Loucy (cell line): Measurements from ENCODE around the gene SH3BP1.

Experiments
- H2AFZ ChIP-seq: fragments of 200-600 bp; sonication (generic); 2 replicates; pipeline ENCODE4 v1.6.0; 2016; ENCODE audit warnings: antibody characterized with exemption, mild to moderate bottlenecking, low read length, moderate library complexity
- H3F3A ChIP-seq: fragments of 200-600 bp; 2 replicates; pipeline ENCODE4 v1.6.0; 2016; ENCODE audit warnings: antibody characterized with exemption, low read depth, mild to moderate bottlenecking
- H3K27me3 ChIP-seq: fragments of 200-600 bp; sonication (generic); 2 replicates; pipeline ENCODE4 v1.6.1; 2014; ENCODE audit warnings: low read length, mild to moderate bottlenecking; ENCODE audit not compliant: insufficient read depth, poor library complexity, severe bottlenecking
- H3K36me3 ChIP-seq: fragments of 200-600 bp; sonication (generic); 2 replicates; pipeline ENCODE4 v1.6.1; 2016; ENCODE audit warnings: low read length; ENCODE audit not compliant: insufficient read depth
- H3K4me1 ChIP-seq: fragments of 200-600 bp; sonication (generic); 2 replicates; pipeline ENCODE4 v1.5.1; 2014; ENCODE audit warnings: low read length, mild to moderate bottlenecking; ENCODE audit not compliant: insufficient read depth, poor library complexity, severe bottlenecking
- H3K4me2 ChIP-seq: fragments of 200-600 bp; sonication (generic); 2 replicates; pipeline ENCODE4 v1.6.0; 2014; ENCODE audit warnings: antibody characterized with exemption, low read length, low read depth, mild to moderate bottlenecking; ENCODE audit not compliant: poor library complexity, severe bottlenecking
- H3K4me3 ChIP-seq: fragments of 200-600 bp; sonication (generic); 2 replicates; pipeline ENCODE4 v1.5.1; 2014; ENCODE audit warnings: low read length, mild to moderate bottlenecking, mixed read lengths; ENCODE audit not compliant: poor library complexity, severe bottlenecking
- H3K79me2 ChIP-seq: fragments of 200-600 bp; sonication (generic); 2 replicates; pipeline ENCODE4 v1.6.1; 2014; ENCODE audit warnings: low read length; ENCODE audit not compliant: insufficient read depth
- H3K9ac ChIP-seq: fragments of 200-600 bp; sonication (generic); 2 replicates; pipeline ENCODE4 v1.6.0; 2014; ENCODE audit warnings: mild to moderate bottlenecking, low read depth, low read length, moderate library complexity; ENCODE audit not compliant: poor library complexity, severe bottlenecking
- H3K9me2 ChIP-seq: fragments of 200-600 bp; sonication (generic); replicated peaks from 2 replicates; pipeline ENCODE4 v1.6.1; 2016; ENCODE audit warnings: low read depth, low read length, mixed read lengths
- H3K9me3 ChIP-seq: fragments of 200-600 bp; sonication (generic); 2 replicates; pipeline ENCODE4 v1.6.1; 2014; ENCODE audit warnings: mild to moderate bottlenecking, antibody characterized with exemption, low read length, low read depth; ENCODE audit not compliant: insufficient read depth
- H4K20me1 ChIP-seq: fragments of 200-600 bp; sonication (generic); 2 replicates; pipeline ENCODE4 v1.6.0; 2014; ENCODE audit warnings: antibody characterized with exemption, low read length, mild to moderate bottlenecking; ENCODE audit not compliant: insufficient read depth, poor library complexity, severe bottlenecking
- CTCF ChIP-seq: fragments of 200-600 bp; sonication (generic); conservative IDR thresholded peaks from 2 replicates; pipeline ENCODE4 v1.5.1; 2014; ENCODE audit warnings: mild to moderate bottlenecking, antibody characterized with exemption, low read length
- EZH2phosphoT487 ChIP-seq: fragments of 200-600 bp; IDR thresholded peaks from 2 replicates; pipeline ENCODE4 v1.6.1; 2018; ENCODE audit warnings: antibody characterized with exemption, mild to moderate bottlenecking, moderate library complexity, borderline replicate concordance

SH3BP1 gene

DNA sequence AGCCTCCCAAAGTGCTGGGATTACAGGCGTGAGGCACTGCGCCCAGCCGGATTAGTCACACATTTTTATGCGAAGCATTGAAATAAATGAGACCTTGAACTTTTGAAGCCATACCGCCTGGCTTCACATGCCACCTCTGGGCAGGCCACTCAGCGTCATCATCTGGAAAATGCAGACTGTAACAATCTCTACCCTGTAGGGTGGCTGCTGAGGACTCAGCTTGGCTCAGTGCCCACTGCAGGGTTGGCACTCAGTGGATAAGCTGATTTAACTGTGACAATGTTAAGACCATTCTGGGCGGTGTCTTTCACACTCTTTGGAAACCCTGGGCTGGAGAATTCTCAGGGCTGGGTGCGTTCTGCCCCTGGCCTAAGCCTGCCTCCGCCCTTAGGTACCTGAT is 8.5 kb downstream of the SH3BP1 start:
- no peaks in the 10 kb centered on the region for H3F3A ChIP-seq
- peaks cover 4% of the 10 kb centered on the region for H3K4me1 ChIP-seq
- H3K9ac ChIP-seq: no peak overlapping the region
- H3K79me2 ChIP-seq: peaks cover 12% of the 10 kb centered on the region; the same call in 1 of the 2 replicates
- H3K4me2 ChIP-seq: no peak overlapping the region
- H3K36me3 ChIP-seq: peaks cover 47% of the 10 kb centered on the region; the same call in 1 of the 2 replicates
- no peak overlapping the region for H3K4me3 ChIP-seq
- H3K9me3 ChIP-seq: no peaks in the 10 kb centered on the region
- no peaks in the 10 kb centered on the region for H3K27me3 ChIP-seq
- H2AFZ ChIP-seq: no peak overlapping the region
- TF ChIP-seq EZH2phosphoT487: no peak
- TF ChIP-seq CTCF: no peak
- no peaks in the 10 kb centered on the region for H3K9me2 ChIP-seq
- peaks cover 6% of the 10 kb centered on the region for H4K20me1 ChIP-seq

GRCh38 chr22:37650463-37651136 is 11.1 kb downstream of the SH3BP1 start:
- Histone ChIP-seq H2AFZ (no peak overlapping the region), H3K9ac (no peak overlapping the region), H3K36me3 (peaks cover 37% of the 10 kb centered on the region; the same call in 1 of the 2 replicates), H3K4me1 (no peaks in the 10 kb centered on the region), H3K79me2 (no peaks in the 10 kb centered on the region; the same call in 1 of the 2 replicates), H3K4me3 (no peak overlapping the region), H3K9me3 (no peaks in the 10 kb centered on the region), H3K27me3 (no peaks in the 10 kb centered on the region), H3K4me2 (no peak overlapping the region), H3F3A (no peaks in the 10 kb centered on the region), H4K20me1 (no peaks in the 10 kb centered on the region), H3K9me2 (no peaks in the 10 kb centered on the region)
- TF ChIP-seq EZH2phosphoT487: no peak
- TF ChIP-seq CTCF: no peak

DNA sequence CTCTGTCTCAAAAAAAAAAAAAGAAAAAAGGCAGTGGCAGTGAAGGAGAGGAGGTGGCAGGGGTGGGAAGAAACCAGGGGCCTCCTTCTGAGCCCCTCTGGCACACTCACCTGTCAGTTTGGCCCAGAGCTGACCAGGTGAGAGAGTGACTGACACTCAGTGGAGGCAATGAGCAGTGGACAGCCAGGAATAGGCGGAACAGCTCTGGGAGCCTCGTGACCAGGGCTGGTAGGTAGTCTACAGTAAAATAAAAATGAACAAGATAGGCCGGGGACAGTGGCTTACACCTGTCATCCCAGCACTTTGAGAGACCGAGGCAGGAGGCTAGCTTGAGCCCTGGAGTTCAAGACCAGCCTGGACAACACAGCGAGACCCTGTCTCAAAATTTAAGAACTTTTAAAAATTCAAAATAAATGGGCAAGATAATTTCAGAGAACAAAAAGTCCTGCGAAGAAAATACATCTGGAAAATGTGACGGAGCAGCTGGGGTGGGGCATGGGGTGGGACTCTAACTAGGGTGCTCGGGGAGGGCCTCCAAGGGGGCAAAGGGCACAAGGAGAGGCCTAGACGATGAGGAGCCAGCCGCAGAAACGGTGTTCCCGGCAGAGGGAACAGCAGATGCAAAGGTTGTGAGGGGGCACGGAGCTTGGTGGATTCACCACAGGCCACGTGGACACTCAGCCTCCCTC is 15.2 kb downstream of the SH3BP1 start:
- H3K9me3 ChIP-seq: no peaks in the 10 kb centered on the region
- no peaks in the 10 kb centered on the region for H3F3A ChIP-seq
- H3K79me2 ChIP-seq: peaks cover 11% of the 10 kb centered on the region
- H3K9ac ChIP-seq: no peak overlapping the region
- peaks cover 28% of the 10 kb centered on the region; the same call in 1 of the 2 replicates for H3K36me3 ChIP-seq
- H3K4me2 ChIP-seq: no peak overlapping the region
- H3K4me1 ChIP-seq: peaks cover 11% of the 10 kb centered on the region
- no peaks in the 10 kb centered on the region for H3K27me3 ChIP-seq
- no peaks in the 10 kb centered on the region for H3K9me2 ChIP-seq
- peaks cover 6% of the 10 kb centered on the region for H4K20me1 ChIP-seq
- H2AFZ ChIP-seq: no peak overlapping the region
- TF ChIP-seq CTCF (no peak), EZH2phosphoT487 (no peak)
- no peak overlapping the region for H3K4me3 ChIP-seq
